H7 (cell line): ENCODE results near the gene IGSF22. TPM values are rescaled to one million over a fixed set of nuclear protein-coding genes. Genes with fewer than 3 reads are reported as not detected.

ENCODE experiments used
- DNase-seq: peaks from one replicate; pipeline ENCODE4 v3.0.0; 2012
- H3K27me3 ChIP-seq: 2 replicates; pipeline ENCODE4 v1.6.0; 2011; ENCODE audit warnings: mild to moderate bottlenecking, low read length; ENCODE audit not compliant: control insufficient read depth, insufficient read depth
- H3K36me3 ChIP-seq: replicated peaks from 2 replicates; pipeline ENCODE4 v1.5.1; 2011; ENCODE audit warnings: low read length; ENCODE audit not compliant: control insufficient read depth, insufficient read depth
- H3K4me3 ChIP-seq: 2 replicates; pipeline ENCODE4 v1.5.1; 2011; ENCODE audit warnings: low read depth, mild to moderate bottlenecking, control low read depth, low read length, moderate library complexity; ENCODE audit not compliant: insufficient read depth
- total RNA-seq: library from RNA; depleted of rRNA; stranded (reverse); fragments of >200 nt; shearing (Covaris generic); gene quantifications from 2 replicates; pipeline ENCODE4 v1.2.3, GENCODE V29; 2014

The IGSF22 gene
- total RNA-seq, 1 experiment from 2014 or later, result 0.76 TPM

DNA sequence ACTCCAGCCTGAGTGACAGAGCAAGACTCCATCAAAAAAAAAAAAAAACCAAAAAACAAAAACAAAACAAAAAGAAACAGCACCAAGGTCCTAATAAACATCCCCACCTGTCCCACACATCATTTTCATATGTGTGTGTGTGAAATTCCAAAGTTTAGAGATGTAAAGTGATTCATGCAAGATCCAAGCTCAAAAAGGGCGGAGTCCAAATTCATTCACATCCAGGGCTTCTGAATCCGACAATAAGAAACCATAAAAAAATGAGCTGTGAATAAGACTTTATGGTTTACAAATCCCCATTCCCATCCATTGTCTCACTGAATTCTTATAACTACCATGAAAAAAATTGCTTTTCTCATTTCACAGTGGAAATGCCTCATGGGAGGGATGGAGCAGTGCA lies 30.9 kb upstream of the IGSF22 start:
- H3K27me3 ChIP-seq, result no peaks in the 10 kb centered on the region; the same call in 1 of the 2 replicates
- no peaks in the 10 kb centered on the region for H3K36me3 ChIP-seq
- no peak for DNase-seq
- no peak overlapping the region for H3K4me3 ChIP-seq

DNA sequence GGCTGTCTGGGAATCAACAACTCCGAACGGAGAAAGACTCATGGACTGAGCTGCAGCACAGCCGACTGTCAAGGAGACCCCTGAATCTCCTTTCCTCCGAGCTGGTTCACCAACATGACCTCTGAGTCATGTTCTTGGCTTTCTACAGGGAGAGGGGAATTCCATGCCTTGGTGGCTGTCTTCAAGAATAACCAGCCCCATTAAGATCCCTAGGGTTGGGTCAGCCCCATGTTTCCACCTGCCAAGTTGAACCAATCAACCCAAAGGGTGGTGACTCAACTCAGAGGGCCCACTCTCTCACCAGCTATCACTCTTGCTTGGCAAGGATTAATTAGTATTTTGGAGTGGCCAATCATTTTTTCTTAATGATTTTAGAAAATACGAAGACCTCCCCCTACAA lies 28.3 kb upstream of the IGSF22 start:
- no peak for DNase-seq
- no peaks in the 10 kb centered on the region; the same call in 1 of the 2 replicates for H3K27me3 ChIP-seq
- H3K36me3 ChIP-seq, result no peaks in the 10 kb centered on the region
- H3K4me3 ChIP-seq, result no peak overlapping the region

DNA sequence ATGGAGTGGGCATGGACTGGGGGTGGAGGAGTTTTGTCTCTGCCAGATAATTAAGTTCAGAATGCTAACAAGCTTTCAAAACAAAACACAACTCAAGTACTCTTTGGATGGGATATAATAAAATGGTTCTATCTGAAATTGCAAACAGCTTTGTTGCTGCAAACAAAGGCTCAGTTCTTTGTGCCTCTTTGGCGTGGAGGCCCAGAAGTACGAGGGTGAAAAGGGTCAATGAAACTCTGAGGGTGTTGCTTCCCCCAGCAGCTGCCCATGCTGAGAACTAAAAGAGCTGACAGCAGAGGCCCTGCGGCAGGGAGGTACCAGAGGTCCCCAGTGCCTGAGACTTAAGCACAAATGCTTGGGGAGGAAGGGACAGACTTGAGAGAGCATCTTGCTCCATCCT lies 26.5 kb upstream of the IGSF22 start:
- DNase-seq, result no peak
- H3K4me3 ChIP-seq, result no peak overlapping the region
- H3K27me3 ChIP-seq, result no peaks in the 10 kb centered on the region; the same call in 1 of the 2 replicates
- no peaks in the 10 kb centered on the region for H3K36me3 ChIP-seq

DNA sequence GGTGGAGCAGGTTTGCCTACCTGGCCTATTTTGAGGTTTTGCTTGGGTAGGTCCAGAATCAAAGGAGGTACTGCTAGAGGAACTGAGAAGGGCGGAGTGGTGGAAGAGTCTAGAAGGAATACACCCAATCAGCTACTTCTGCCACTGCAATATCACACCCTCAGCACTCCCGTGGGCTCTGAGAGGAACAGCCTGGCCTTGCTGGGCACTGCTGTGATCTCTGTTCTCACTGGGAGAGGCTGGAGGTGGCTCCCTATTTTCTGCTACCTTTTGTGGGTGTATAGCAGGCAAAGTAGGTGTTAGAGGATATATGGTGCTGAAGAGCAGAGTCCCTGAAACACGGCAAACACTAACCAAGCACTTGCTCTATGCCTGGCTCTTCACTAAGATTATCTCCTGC lies 25.0 kb upstream of the IGSF22 start:
- DNase-seq, result no peak
- Histone ChIP-seq H3K4me3 (no peak overlapping the region), H3K36me3 (no peaks in the 10 kb centered on the region), H3K27me3 (no peaks in the 10 kb centered on the region; the same call in 1 of the 2 replicates)

DNA sequence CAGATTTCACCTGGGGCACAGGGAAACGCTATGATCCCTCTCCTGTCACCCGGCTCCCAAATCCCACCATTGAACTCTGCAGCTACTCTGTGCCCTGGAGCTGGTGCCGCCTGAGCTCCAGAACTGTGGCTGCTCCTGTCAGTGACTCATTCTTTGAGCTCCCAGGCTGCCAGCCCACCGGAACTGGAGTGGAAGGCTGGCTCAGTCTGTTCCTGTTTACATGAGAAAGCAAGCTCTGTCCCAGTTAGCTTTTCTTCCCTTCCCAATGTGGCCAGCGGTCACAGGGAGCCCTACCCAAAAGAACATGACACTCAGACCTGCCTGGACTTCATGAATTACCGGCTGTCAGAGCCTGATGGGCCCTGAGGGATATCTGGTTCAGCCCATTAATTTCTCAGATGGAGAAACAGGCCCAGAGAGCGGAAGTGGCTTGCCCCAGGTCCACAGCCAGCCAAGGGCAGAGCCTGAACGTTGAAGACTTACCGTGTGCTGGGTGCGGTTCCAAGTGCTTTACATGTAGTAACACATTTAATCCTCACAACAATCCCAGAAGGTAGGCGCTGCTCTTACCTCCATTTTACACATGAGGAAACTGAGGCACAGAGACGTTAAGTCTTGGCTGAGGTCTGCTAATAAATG lies 23.8 kb upstream of the IGSF22 start:
- Histone ChIP-seq H3K36me3 (no peaks in the 10 kb centered on the region), H3K27me3 (no peaks in the 10 kb centered on the region; the same call in 1 of the 2 replicates), H3K4me3 (no peak overlapping the region)
- DNase-seq, result peak; percentile 60

DNA sequence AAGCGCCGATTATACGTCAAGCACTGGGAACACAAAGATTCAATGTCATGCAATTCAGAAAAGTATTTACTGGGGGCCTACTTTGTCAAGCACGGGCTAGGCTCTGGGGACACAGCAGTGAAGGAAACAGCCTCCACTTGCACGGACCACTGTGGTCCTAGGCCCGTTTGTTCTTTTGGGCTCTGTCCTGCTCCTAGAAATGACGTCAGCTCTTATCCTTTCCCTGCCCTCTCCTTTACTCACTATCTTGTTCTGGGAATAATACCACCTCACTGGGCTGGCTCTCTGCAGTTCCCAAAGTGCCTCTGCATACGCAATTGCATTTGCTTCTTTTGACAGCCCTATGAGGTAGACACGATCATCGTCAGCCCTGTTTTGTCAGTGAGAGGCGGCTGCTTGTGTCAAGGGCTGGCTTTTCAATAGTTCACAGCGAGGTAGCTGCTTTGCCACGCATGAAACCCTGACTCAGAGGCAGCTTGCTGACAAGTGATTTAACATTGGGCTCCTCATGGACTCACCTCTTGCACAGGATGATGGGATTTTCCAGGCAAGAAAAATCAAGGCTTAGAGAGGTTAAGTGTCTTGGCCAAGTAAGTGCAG lies 22.9 kb upstream of the IGSF22 start:
- no peak overlapping the region for H3K4me3 ChIP-seq
- no peaks in the 10 kb centered on the region; the same call in 1 of the 2 replicates for H3K27me3 ChIP-seq
- DNase-seq, result no peak
- no peaks in the 10 kb centered on the region for H3K36me3 ChIP-seq

DNA sequence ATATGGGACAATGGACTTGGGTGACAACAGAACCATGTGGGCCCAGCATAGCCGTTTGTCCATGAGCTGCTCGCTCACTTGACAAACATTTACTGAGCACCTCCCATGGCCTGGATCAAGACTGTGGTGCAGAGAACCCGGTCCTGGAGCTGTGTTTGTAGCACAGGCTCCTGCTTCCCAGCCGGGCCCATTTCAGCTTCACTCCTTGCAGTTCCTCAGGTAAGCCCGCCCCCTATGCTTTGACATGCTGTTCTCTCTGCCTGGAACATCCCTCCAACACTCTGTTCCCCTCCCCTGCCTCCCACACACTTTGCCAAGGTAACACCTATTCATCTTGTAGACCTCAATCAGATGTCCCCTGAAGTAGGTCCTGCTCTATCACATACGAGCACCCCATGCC lies 19.3 kb upstream of the IGSF22 start:
- H3K4me3 ChIP-seq, result no peak overlapping the region
- H3K27me3 ChIP-seq, result no peaks in the 10 kb centered on the region; the same call in 1 of the 2 replicates
- H3K36me3 ChIP-seq, result no peaks in the 10 kb centered on the region
- DNase-seq, result no peak

DNA sequence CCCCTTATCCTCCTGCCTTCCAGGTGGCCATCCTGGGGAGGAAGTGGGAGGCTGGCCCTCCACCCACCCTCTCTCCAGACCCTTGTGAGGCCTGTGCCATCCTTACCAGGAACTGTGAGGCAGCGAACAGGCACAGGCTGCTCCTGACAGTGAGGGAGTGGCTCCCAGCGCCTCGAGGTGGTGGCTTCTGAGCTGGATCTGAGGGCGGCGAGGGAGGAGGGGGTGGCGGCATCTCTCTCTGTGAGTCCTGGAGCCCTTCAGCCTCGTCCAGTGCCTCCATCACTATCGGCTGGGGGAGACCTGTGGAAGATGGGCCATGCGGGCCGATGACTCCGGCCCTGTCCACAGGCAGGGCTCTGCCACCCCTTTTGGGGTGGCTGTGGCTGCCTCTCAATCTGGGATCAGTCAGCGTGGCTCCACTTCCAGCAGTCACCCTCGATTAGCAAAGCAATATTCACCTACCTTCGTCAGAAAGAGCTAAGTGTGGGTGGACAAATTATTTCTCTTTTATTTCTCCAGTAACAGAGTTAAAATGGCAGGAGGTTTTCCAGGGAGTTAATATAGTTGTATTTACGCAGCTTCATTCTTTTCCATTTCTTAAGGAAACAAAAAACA lies 18.0 kb upstream of the IGSF22 start:
- Histone ChIP-seq H3K27me3 (no peaks in the 10 kb centered on the region), H3K36me3 (no peaks in the 10 kb centered on the region), H3K4me3 (no peak overlapping the region)
- peak; percentile 42 for DNase-seq

DNA sequence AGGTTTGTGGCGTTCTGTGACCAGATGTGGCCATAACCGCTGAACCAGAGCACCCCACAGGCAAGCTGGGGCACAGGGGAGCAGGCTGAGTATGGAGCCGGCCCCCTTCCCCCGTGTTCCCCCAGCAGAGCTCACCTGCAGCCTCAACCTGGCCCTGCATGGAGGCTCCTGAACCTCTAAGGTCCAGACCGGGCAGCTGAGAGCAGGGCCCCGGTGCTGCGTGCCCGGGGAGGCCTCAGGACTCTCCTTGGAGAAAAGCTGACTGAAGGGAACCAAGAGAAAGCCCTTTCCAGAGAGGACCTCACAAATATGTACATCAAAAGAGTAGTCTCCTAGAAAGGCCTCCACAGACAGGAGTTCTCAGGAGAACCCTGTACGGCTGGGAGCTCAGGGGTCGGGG lies 17.4 kb upstream of the IGSF22 start:
- H3K27me3 ChIP-seq, result no peaks in the 10 kb centered on the region
- no peak overlapping the region for H3K4me3 ChIP-seq
- DNase-seq, result no peak
- no peaks in the 10 kb centered on the region for H3K36me3 ChIP-seq

DNA sequence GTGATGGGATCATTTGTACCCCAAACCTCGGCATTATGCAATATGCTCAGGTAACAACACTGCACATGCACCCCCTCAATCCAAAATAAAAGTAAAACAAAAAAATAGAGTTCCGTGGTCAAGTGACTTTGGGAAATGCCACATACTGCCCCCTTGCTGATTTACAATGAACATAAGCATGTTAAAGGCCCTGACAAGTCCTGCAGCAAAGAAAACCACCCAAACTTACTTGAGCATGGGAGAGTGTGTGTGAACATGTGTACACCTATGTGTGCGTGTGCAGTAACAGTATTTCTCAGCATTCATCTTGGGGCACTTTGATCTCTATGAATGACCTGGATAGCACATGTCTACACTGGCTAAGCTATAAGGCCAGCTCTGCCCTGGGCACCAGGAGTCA lies 15.8 kb upstream of the IGSF22 start:
- H3K36me3 ChIP-seq, result no peaks in the 10 kb centered on the region
- no peak overlapping the region for H3K4me3 ChIP-seq
- H3K27me3 ChIP-seq, result no peaks in the 10 kb centered on the region
- no peak for DNase-seq

DNA sequence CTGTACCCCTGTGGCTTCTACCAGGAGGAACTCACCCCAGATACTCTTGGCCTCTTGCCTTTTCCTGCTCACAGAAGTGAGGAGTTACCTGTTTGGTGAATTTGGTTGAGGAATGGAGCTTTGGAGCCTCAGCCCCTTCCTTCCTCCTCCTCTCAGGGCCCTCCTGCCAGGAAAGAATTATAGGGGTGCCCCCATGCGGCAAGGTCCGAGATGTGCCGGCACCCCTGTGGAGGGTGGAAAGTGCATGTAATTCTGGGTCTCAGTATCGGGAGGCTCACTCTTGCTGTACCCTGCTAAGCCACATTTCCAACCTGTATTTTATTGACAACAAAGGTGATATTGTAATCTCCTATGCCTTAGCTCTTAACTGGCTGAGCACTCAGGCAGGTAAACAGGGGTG lies 13.7 kb upstream of the IGSF22 start:
- DNase-seq, result no peak
- Histone ChIP-seq H3K36me3 (no peaks in the 10 kb centered on the region), H3K27me3 (no peaks in the 10 kb centered on the region), H3K4me3 (no peak overlapping the region)

DNA sequence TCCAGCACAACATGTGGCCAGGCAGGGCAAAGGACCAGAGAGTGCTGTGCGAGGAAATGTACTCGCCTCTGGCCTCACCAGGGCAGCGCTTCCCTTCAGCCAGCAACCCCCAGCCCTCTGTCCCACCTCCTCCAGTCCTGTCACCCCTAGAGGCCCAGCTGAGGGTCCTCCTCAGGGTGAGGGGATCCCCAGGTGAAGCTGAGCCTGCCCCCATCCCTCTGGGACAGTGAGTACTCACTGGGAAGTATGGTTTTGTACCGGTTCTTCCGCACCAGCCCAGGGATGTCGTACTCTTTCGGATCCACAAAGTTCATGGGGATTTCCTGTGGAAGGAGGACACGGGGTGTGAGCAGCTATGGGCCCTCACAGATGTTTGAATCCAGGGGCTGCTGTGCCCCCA lies 11.7 kb upstream of the IGSF22 start:
- Histone ChIP-seq H3K4me3 (no peak overlapping the region), H3K27me3 (no peaks in the 10 kb centered on the region), H3K36me3 (no peaks in the 10 kb centered on the region)
- DNase-seq, result no peak

DNA sequence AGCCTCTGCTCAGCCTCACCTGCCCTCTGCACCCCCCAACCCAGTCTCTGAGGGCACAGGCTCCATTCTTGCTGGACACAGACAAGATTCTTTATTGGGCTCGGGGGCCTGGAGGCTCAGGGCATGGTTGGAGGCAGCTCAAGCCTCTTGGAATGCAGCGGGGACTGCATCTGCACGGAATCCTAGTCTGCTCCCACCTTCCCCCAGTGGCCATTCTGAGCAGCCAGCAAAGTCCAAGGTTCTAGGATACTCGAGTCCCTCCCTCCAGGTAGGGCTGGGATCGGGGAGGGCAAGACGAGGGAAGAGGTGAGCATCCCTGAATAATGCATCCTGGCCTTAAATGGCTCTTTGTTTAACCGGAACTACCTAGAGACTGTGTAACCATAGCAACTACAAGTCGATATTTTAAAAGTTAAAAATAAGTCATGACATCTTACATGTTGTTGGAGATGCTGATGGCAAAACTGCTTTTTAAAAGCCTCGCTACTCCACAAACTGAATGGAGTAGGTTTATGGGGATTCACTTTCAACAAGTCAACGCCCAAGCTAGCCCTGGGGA lies 10.7 kb upstream of the IGSF22 start:
- Histone ChIP-seq H3K36me3 (no peaks in the 10 kb centered on the region), H3K27me3 (no peaks in the 10 kb centered on the region), H3K4me3 (no peak overlapping the region)
- DNase-seq, result peak; percentile 80

DNA sequence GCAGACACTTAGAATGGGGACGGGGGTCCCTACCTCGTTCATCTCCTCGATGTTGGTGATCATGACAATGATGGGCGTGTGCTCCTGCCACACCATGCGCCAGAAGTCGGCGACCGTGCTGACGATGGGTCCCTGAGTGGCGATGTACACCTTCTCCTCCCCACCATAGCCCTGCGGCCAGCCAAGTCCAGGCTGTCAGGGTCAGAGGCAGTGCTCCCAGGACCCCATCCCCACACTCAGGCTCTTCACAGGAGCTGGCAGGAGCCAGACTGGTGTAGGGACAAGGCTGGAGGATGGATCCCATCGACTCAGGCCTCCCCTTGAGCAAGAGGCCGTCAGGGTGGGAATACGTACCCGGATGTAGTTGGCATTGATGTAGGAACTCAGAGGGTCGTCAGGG lies 7.2 kb upstream of the IGSF22 start:
- H3K36me3 ChIP-seq, result no peaks in the 10 kb centered on the region
- no peak overlapping the region for H3K4me3 ChIP-seq
- DNase-seq, result no peak

More for the DNA sequence above, 7.2 kb upstream of the IGSF22 start:
- H3K27me3 ChIP-seq, result no peaks in the 10 kb centered on the region
